GM12878 (cell line): Measurements from ENCODE around the gene C14orf119. TPM values are rescaled to one million over a fixed set of nuclear protein-coding genes. Genes with fewer than 3 reads are reported as not detected.

Source experiments
- ATAC-seq: fragments of 200-7000 bp; cut with Tn5 transposase; 3 replicates; pipeline ENCODE4 v1.9.1; 2020; ENCODE audit warnings: mild to moderate bottlenecking, moderate library complexity
- BruUV-seq: library from RNA; stranded (reverse); fragments of 400-500 nt; replicated peaks from 2 replicates; lab custom pipeline; 2021; lab: Mats Ljungman, UMichigan
- CTCF ChIA-PET: fragments of 300-600 bp; sonication (Branson Sonifier 250); formaldehyde crosslinking; extraction: SDS; loops from one replicate; lab custom pipeline; 2021; ENCODE audit warnings: inconsistent platforms; lab: Yijun Ruan, JAX
- POLR2A ChIA-PET: fragments of 350-600 bp; formaldehyde crosslinking; extraction: SDS; loops from one replicate; lab custom pipeline; 2021; ENCODE audit warnings: inconsistent platforms; lab: Charles Lee
- RAD21 ChIA-PET: fragments of 300-600 bp; sonication (Branson Sonifier 250); formaldehyde crosslinking; loops from one replicate; lab custom pipeline; 2023; ENCODE audit warnings: antibody characterized with exemption; ENCODE audit not compliant: unreplicated experiment; lab: Charles Lee
- SMC1A ChIA-PET: fragments of 300-600 bp; sonication (Branson Sonifier 250); formaldehyde crosslinking; loops from one replicate; lab custom pipeline; 2023; ENCODE audit not compliant: unreplicated experiment, uncharacterized antibody; lab: Charles Lee
- DNase-seq: peaks from one replicate; pipeline ENCODE4 v3.0.0-alpha.2; 2011; ENCODE audit warnings: low read depth, low spot score
- FAIRE-seq: peaks from 3 replicates; lab custom pipeline; 2011; peaks lifted over from hg19 to GRCh38; lab: Jason Lieb, UNC
- H2AFZ ChIP-seq: 2 replicates; pipeline ENCODE4 v1.6.0; 2011; ENCODE audit warnings: low read depth, low read length, control low read depth; ENCODE audit not compliant: control insufficient read depth
- H3K27ac ChIP-seq: 2 replicates; pipeline ENCODE4 v1.5.1; 2011; ENCODE audit warnings: control low read depth; ENCODE audit not compliant: control insufficient read depth, insufficient read depth
- H3K27me3 ChIP-seq, 2 experiments: replicated peaks in 1 of 2; 2 replicates each; pipeline versions ENCODE4 v1.6.0 to v1.6.1; 2011; ENCODE audit warnings: low read length in 1 of 2; ENCODE audit not compliant: control insufficient read depth in 2 of 2, insufficient read depth in 2 of 2
- H3K36me3 ChIP-seq, 2 experiments: 2 replicates each; pipeline ENCODE4 v1.5.1; 2011; ENCODE audit warnings: low read length in 1 of 2; ENCODE audit not compliant: control insufficient read depth in 2 of 2, insufficient read depth in 2 of 2
- H3K4me1 ChIP-seq: 2 replicates; pipeline ENCODE4 v1.6.1; 2011; ENCODE audit warnings: mild to moderate bottlenecking, low read length, moderate library complexity, mixed read lengths; ENCODE audit not compliant: control insufficient read depth, insufficient read depth
- H3K4me2 ChIP-seq: 2 replicates; pipeline ENCODE4 v1.6.0; 2011; ENCODE audit warnings: control low read depth; ENCODE audit not compliant: control insufficient read depth, insufficient read depth
- H3K4me3 ChIP-seq: fragments of 200-600 bp; sonication (generic); 2 replicates; pipeline ENCODE4 v1.5.1; 2016
- H3K79me2 ChIP-seq: 2 replicates; pipeline ENCODE4 v1.6.0; 2011; ENCODE audit warnings: low read length; ENCODE audit not compliant: control insufficient read depth, insufficient read depth
- H3K9ac ChIP-seq: 2 replicates; pipeline ENCODE4 v1.8.0; 2011; ENCODE audit warnings: low read length, control low read depth, mixed read lengths; ENCODE audit not compliant: control insufficient read depth, insufficient read depth
- H3K9me3 ChIP-seq: replicated peaks from 3 replicates; pipeline ENCODE4 v1.5.1; 2011; ENCODE audit warnings: mild to moderate bottlenecking, low read length; ENCODE audit not compliant: control insufficient read depth, insufficient read depth
- H4K20me1 ChIP-seq: 2 replicates; pipeline ENCODE4 v1.6.0; 2011; ENCODE audit not compliant: control insufficient read depth, insufficient read depth
- BHLHE40 ChIP-seq, 2 experiments: fragments of 450-650 bp in 1 of 2; IDR thresholded peaks; 2 replicates each; pipeline ENCODE4 v1.6.1; 2011 to 2017; ENCODE audit warnings: low read depth in 2 of 2, borderline replicate concordance in 1 of 2, improper control_type of control experiment in 1 of 2, low read length in 1 of 2, mild to moderate bottlenecking in 1 of 2
- EP300 ChIP-seq, 2 experiments: fragments of 150-350 bp in 1 of 2; IDR thresholded peaks; 2 replicates each; pipeline ENCODE4 v1.6.1; 2011 to 2012; ENCODE audit warnings: low read depth in 2 of 2, low read length in 2 of 2, borderline replicate concordance in 1 of 2, improper control_type of control experiment in 1 of 2, inconsistent platforms in 1 of 2; ENCODE audit not compliant: control insufficient read depth in 1 of 2
- KLF5 ChIP-seq: fragments of 450-650 bp; IDR thresholded peaks from 2 replicates; pipeline ENCODE4 v1.6.1; 2014; ENCODE audit warnings: mild to moderate bottlenecking; ENCODE audit not compliant: partially characterized antibody
- MEF2B ChIP-seq: fragments of 450-650 bp; IDR thresholded peaks from 2 replicates; pipeline ENCODE4 v1.6.1; 2018; ENCODE audit warnings: mild to moderate bottlenecking, moderate library complexity; ENCODE audit not compliant: partially characterized antibody, poor library complexity, severe bottlenecking
- NFXL1 ChIP-seq: fragments of 450-650 bp; IDR thresholded peaks from 2 replicates; pipeline ENCODE4 v1.6.1; 2017; ENCODE audit warnings: antibody characterized with exemption, mild to moderate bottlenecking, borderline replicate concordance
- POLR2A ChIP-seq: IDR thresholded peaks from 2 replicates; pipeline ENCODE4 v1.6.1; 2011; ENCODE audit warnings: low read depth, mild to moderate bottlenecking, low read length
- STAT3 ChIP-seq: IDR thresholded peaks from 2 replicates; pipeline ENCODE4 v1.6.1; 2011; ENCODE audit warnings: low read depth, low read length, improper control_type of control experiment
- WGBS: methylation state at CpG from one replicate; pipeline ENCODE4 v1.1.6; 2016; ENCODE audit warnings: low lambda C conversion rate; ENCODE audit not compliant: insufficient replicate concordance, insufficient coverage; ENCODE audit errors: missing lambda C conversion rate; 5-methylcytosine and 5-hydroxymethylcytosine counted together
- in situ Hi-C: fragments of 300-500 bp; cut with MboI; formaldehyde crosslinking; loops from 9 replicates; pipeline ENCODE4 v1.14.3; 2018; ENCODE audit warnings: mixed read lengths
- intact Hi-C: fragments of 100-400 bp; cut with micrococcal nuclease; formaldehyde crosslinking; loops from one replicate; pipeline ENCODE4 v1.14.2; 2022; ENCODE audit not compliant: unreplicated experiment
- polyA plus RNA-seq, 11 experiments: library from polyadenylated mRNA; depleted of rRNA in 4 of 11; unstranded in 6 of 11; stranded (reverse) in 5 of 11; fragments of >200 nt; fragmentation: Nextera tagmentation in 4 of 11; fragmentation: Illumina TruSeq in 1 of 11; extraction: Ambion mirVana in 4 of 11; extraction: Trizol in 1 of 11; gene quantifications; 1 replicate in 1 of 11; 2 replicates in 10 of 11; pipeline versions ENCODE4 v1.2.1 to v1.2.3, GENCODE V29; 2011 to 2016; ENCODE audit warnings: inconsistent platforms in 2 of 11, missing spikeins in 2 of 11, low read depth in 1 of 11
- total RNA-seq, 4 experiments: library from RNA; depleted of rRNA in 3 of 4; stranded (reverse); fragments of >200 nt in 3 of 4; fragmentation: Illumina TruSeq in 1 of 4; extraction: Trizol in 1 of 4; gene quantifications; 2 replicates each; pipeline versions ENCODE4 v1.2.1 to v1.2.3, GENCODE V29; 2013 to 2021

Gene C14orf119
- total and polyA plus RNA-seq, 10 of the 15 experiments (the other 5 are each of a cell fraction or from before 2014, with no cell fraction given), result 32.3 to 228 (median 57.6) TPM

GRCh38 chr14:23136566-23137133 lies 41.3 kb downstream of the C14orf119 start:
- Histone ChIP-seq H2AFZ (no peak overlapping the region), H3K9me3 (no peaks in the 10 kb centered on the region), H3K79me2 (no peaks in the 10 kb centered on the region), H3K36me3 (no peaks in the 10 kb centered on the region), H3K27me3 (peaks cover 1 to 3% of the 10 kb centered on the region in 2 experiments; a peak in 3 of 4 replicates), H4K20me1 (no peaks in the 10 kb centered on the region), H3K4me3 (no peak overlapping the region), H3K4me1 (no peaks in the 10 kb centered on the region), H3K4me2 (no peak overlapping the region), H3K27ac (no peak overlapping the region), H3K9ac (no peak overlapping the region)
- intact Hi-C loops (no loop called here), in situ Hi-C loops (no loop called here)
- FAIRE-seq (no peak), ATAC-seq (no peak), DNase-seq (no peak)
- whole genome bisulfite sequencing, result 53% methylated on average over 16 of the region's 16 CpGs
- ChIA-PET CTCF (no interaction called here), SMC1A (no interaction called here), POLR2A (no interaction called here), RAD21 (interaction anchor here (1.5 kb wide), 1 partner anchor 16 kb away, joined by 3 read pairs; no protein-coding TSS in a partner anchor)
- TF ChIP-seq BHLHE40 (IDR thresholded peaks at IDR 0.05; ENCODE audit: borderline replicate concordance in 1 of 2, low read depth in 2 of 2, low read length in 1 of 2) (no peak), POLR2A (no peak), NFXL1 (no peak), EP300 (IDR thresholded peaks at IDR 0.05; ENCODE audit: borderline replicate concordance in 1 of 2, control insufficient read depth in 1 of 2, low read depth in 2 of 2, low read length in 2 of 2) (no peak), KLF5 (no peak), MEF2B (no peak), STAT3 (no peak)
- BruUV-seq, result no TSS peak
